GM21619 (cell line): Measurements from ENCODE around the gene HADHA.
"Not testable (repeated sequence)": the region's sequence is repeated elsewhere in the genome, so short reads cannot be mapped to it uniquely, and the experiment has no call there.

ENCODE experiments used
- ATAC-seq: cut with Tn5 transposase; IDR thresholded peaks from one replicate; pipeline ENCODE4 v1.9.1; 2021; ENCODE audit not compliant: unreplicated experiment

HADHA gene

GRCh38 chr2:26244309-26245230, at the start of gene HADHA, which contains the start of gene HADHB:
TSS of gene HADHA (minus strand) at chr2:26244632. CDS start at chr2:26244596, 36 bp downstream.
TSS of gene HADHB (plus strand) at chr2:26244939. CDS start at chr2:26254255, 9,316 bp downstream.
- peak; percentile 62 for ATAC-seq

- no peak for ATAC-seq
These were observed 48.2 kb upstream of the HADHA start for GRCh38 chr2:26292646-26293045.

- no peak for ATAC-seq
These were observed 45.6 kb upstream of the HADHA start for GRCh38 chr2:26290001-26290400.

GRCh38 chr2:26285931-26286330, 41.5 kb upstream of the HADHA start:
- no peak for ATAC-seq

- ATAC-seq: no peak
These were observed 39.7 kb upstream of the HADHA start for GRCh38 chr2:26284132-26284531.

- no peak for ATAC-seq
These were observed 39.2 kb upstream of the HADHA start for GRCh38 chr2:26283606-26284005.

GRCh38 chr2:26281226-26281625, 36.8 kb upstream of the HADHA start:
- no peak for ATAC-seq

GRCh38 chr2:26279886-26280285, 35.5 kb upstream of the HADHA start:
- ATAC-seq: no peak

- no peak for ATAC-seq
These were observed 32.2 kb upstream of the HADHA start for GRCh38 chr2:26276484-26277227.

GRCh38 chr2:26274058-26274613, 29.7 kb upstream of the HADHA start:
- ATAC-seq: no peak

GRCh38 chr2:26273501-26273900, 29.1 kb upstream of the HADHA start:
- no peak for ATAC-seq

GRCh38 chr2:26270373-26270772, 25.9 kb upstream of the HADHA start:
- ATAC-seq: no peak

GRCh38 chr2:26269571-26270158, 25.2 kb upstream of the HADHA start:
- no peak for ATAC-seq

- ATAC-seq: not testable (repeated sequence)
These were observed 24.4 kb upstream of the HADHA start for GRCh38 chr2:26268670-26269385.

- no peak for ATAC-seq
These were observed 23.8 kb upstream of the HADHA start for GRCh38 chr2:26268213-26268612.

GRCh38 chr2:26258836-26259235, 14.4 kb upstream of the HADHA start:
- not testable (repeated sequence) for ATAC-seq

- no peak for ATAC-seq
These were observed 11.4 kb upstream of the HADHA start for GRCh38 chr2:26255759-26256384.

GRCh38 chr2:26251893-26252292, 7.5 kb upstream of the HADHA start:
- ATAC-seq: no peak

- no peak for ATAC-seq
These were observed 5.2 kb upstream of the HADHA start for GRCh38 chr2:26249625-26250024.

GRCh38 chr2:26246818-26247217, 2.4 kb upstream of the HADHA start:
- ATAC-seq: no peak
